HepG2 (cell line): ENCODE data around the gene HSP90AB1. TPM values are rescaled to one million over a fixed set of nuclear protein-coding genes. Genes with fewer than 3 reads are reported as not detected.

ENCODE experiments used
- ATAC-seq: fragments of 200-7000 bp; cut with Tn5 transposase; 3 replicates; pipeline ENCODE4 v1.9.1; 2020; ENCODE audit warnings: mild to moderate bottlenecking, moderate library complexity
- BruUV-seq: library from RNA; stranded (reverse); fragments of 400-500 nt; replicated peaks from 2 replicates; lab custom pipeline; 2021; lab: Mats Ljungman, UMichigan
- CTCF ChIA-PET: fragments of 300-600 bp; formaldehyde crosslinking; extraction: SDS; loops from one replicate; lab custom pipeline; 2021; ENCODE audit warnings: low total read pairs, inconsistent platforms, low intra/inter-chr PET ratio; lab: Yijun Ruan, JAX
- POLR2A ChIA-PET: fragments of 350-600 bp; sonication (Branson Sonifier 250); formaldehyde crosslinking; loops from one replicate; lab custom pipeline; 2020; ENCODE audit warnings: antibody characterized with exemption, inconsistent platforms; lab: Yijun Ruan, JAX
- DNase-seq: peaks from one replicate; pipeline ENCODE4 v3.0.0-alpha.2; 2015; ENCODE audit warnings: low spot score
- FAIRE-seq: peaks from 3 replicates; lab custom pipeline; 2011; peaks lifted over from hg19 to GRCh38; lab: Jason Lieb, UNC
- H2AFZ ChIP-seq: one replicate; pipeline ENCODE4 v1.6.1; 2011; ENCODE audit warnings: low read length, inconsistent platforms
- H3K27ac ChIP-seq: fragments of 300-600 bp; 3 replicates; pipeline ENCODE4 v1.8.0; 2011; ENCODE audit warnings: mixed run types, mild to moderate bottlenecking, mixed read lengths, low read length, inconsistent platforms; ENCODE audit not compliant: insufficient read depth; ENCODE audit errors: extremely low read length
- H3K27me3 ChIP-seq, 2 experiments: fragments of 200-600 bp in 1 of 2; 2 replicates in 1 of 2; 3 replicates in 1 of 2; pipeline versions ENCODE4 v1.6.0 to v1.8.0; 2011; ENCODE audit warnings: low read length in 2 of 2, mild to moderate bottlenecking in 2 of 2, moderate library complexity in 2 of 2, inconsistent platforms in 1 of 2; ENCODE audit not compliant: insufficient read depth in 2 of 2, control insufficient read depth in 1 of 2
- H3K36me3 ChIP-seq, 2 experiments: fragments of 200-600 bp in 1 of 2; replicated peaks in 1 of 2; 2 replicates in 1 of 2; 3 replicates in 1 of 2; pipeline versions ENCODE4 v1.5.1 to v1.8.0; 2011; ENCODE audit warnings: low read length in 2 of 2, inconsistent platforms in 1 of 2; ENCODE audit not compliant: insufficient read depth in 2 of 2, control insufficient read depth in 1 of 2
- H3K4me1 ChIP-seq: 2 replicates; pipeline ENCODE4 v1.5.1; 2012; ENCODE audit warnings: low read length, inconsistent platforms; ENCODE audit not compliant: insufficient read depth
- H3K4me2 ChIP-seq: 2 replicates; pipeline ENCODE4 v1.6.0; 2011; ENCODE audit warnings: low read depth, low read length, inconsistent platforms
- H3K4me3 ChIP-seq, 3 experiments: fragments of 200-600 bp in 1 of 3; sonication (generic), shearing (Covaris generic) in 1 of 3; replicated peaks in 1 of 3; 2 replicates each; pipeline ENCODE4 v1.5.1; 2011 to 2016; ENCODE audit warnings: low read length in 3 of 3, inconsistent platforms in 2 of 3, low read depth in 2 of 3, mild to moderate bottlenecking in 2 of 3, control low read depth in 1 of 3, mixed read lengths in 1 of 3; ENCODE audit not compliant: insufficient read depth in 1 of 3
- H3K79me2 ChIP-seq: one replicate; pipeline ENCODE4 v1.6.1; 2011; ENCODE audit warnings: low read length, inconsistent platforms; ENCODE audit not compliant: insufficient read depth
- H3K9ac ChIP-seq: 2 replicates; pipeline ENCODE4 v1.6.0; 2011; ENCODE audit warnings: mild to moderate bottlenecking, low read depth, low read length, inconsistent platforms; ENCODE audit not compliant: insufficient read depth
- H3K9me3 ChIP-seq: 2 replicates; pipeline ENCODE4 v1.5.1; 2012; ENCODE audit warnings: mild to moderate bottlenecking, low read length
- H4K20me1 ChIP-seq: 2 replicates; pipeline ENCODE4 v1.6.0; 2011; ENCODE audit warnings: inconsistent platforms, mild to moderate bottlenecking, low read length, moderate library complexity; ENCODE audit not compliant: insufficient read depth
- ELF1 ChIP-seq: sonication (generic); formaldehyde crosslinking; IDR thresholded peaks from 2 replicates; pipeline ENCODE4 v1.4.0; 2020; ENCODE audit warnings: missing genetic modification reagents
- KDM5B ChIP-seq: sonication (generic); formaldehyde crosslinking; IDR thresholded peaks from 2 replicates; pipeline ENCODE4 v1.4.0; 2020; ENCODE audit warnings: missing genetic modification reagents, mild to moderate bottlenecking, borderline replicate concordance
- MIER3 ChIP-seq: IDR thresholded peaks from 2 replicates; pipeline ENCODE4 v1.6.1; 2016; ENCODE audit warnings: missing compliant biosample characterization, borderline replicate concordance
- STAT5B ChIP-seq: sonication (generic); formaldehyde crosslinking; IDR thresholded peaks from 2 replicates; pipeline ENCODE4 v1.4.0; 2020; ENCODE audit warnings: missing genetic modification reagents
- YEATS4 ChIP-seq: sonication (generic); formaldehyde crosslinking; IDR thresholded peaks from 2 replicates; pipeline ENCODE4 v1.4.0; 2020; ENCODE audit warnings: missing genetic modification reagents, borderline replicate concordance
- ZMYM4 ChIP-seq: sonication (generic); formaldehyde crosslinking; IDR thresholded peaks from 2 replicates; pipeline ENCODE4 v1.8.1; 2023; ENCODE audit warnings: mild to moderate bottlenecking, missing genetic modification reagents
- WGBS: methylation state at CpG from one replicate; pipeline ENCODE4 v1.1.6; 2017; ENCODE audit warnings: low lambda C conversion rate; 5-methylcytosine and 5-hydroxymethylcytosine counted together
- in situ Hi-C: cut with HindIII; loops from 2 replicates; pipeline ENCODE4 v1.10.0; 2017; ENCODE audit warnings: low pct_unique_long_range_greater_than_20kb; ENCODE audit not compliant: extremely low pct_ligation_motif_present
- intact Hi-C: fragments of 100-400 bp; cut with micrococcal nuclease; formaldehyde crosslinking; loops from one replicate; pipeline ENCODE4 v1.10.0; 2022; ENCODE audit not compliant: unreplicated experiment
- polyA plus RNA-seq, 8 experiments: library from polyadenylated mRNA; depleted of rRNA in 3 of 8; stranded (reverse) in 7 of 8; unstranded in 1 of 8; fragments of >200 nt; fragmentation: Illumina TruSeq in 4 of 8; extraction: Trizol in 4 of 8; gene quantifications; 2 replicates each; pipeline versions ENCODE4 v1.2.1 to v1.2.3, GENCODE V29; 2011 to 2016; ENCODE audit warnings: low read depth in 4 of 8, missing spikeins in 1 of 8, mixed read lengths in 1 of 8; ENCODE audit not compliant: insufficient read depth in 1 of 8
- total RNA-seq, 5 experiments: library from RNA; depleted of rRNA; stranded (reverse); fragments of >200 nt; fragmentation: Illumina TruSeq; extraction: Trizol; gene quantifications; 2 replicates each; pipeline ENCODE4 v1.2.3, GENCODE V29; 2016; ENCODE audit warnings: low read depth in 1 of 5
- TF ChIP-seq, protein P1 (sequence below): sonication (generic); formaldehyde crosslinking; IDR thresholded peaks from 2 replicates; pipeline ENCODE4 v1.8.1; 2022; ENCODE audit warnings: mild to moderate bottlenecking, missing genetic modification reagents

Gene HSP90AB1
- total and polyA plus RNA-seq, 2 of the 13 experiments (the other 11 are each of a cell fraction or from before 2014, with no cell fraction given): 1,325 to 1,472 TPM

DNA sequence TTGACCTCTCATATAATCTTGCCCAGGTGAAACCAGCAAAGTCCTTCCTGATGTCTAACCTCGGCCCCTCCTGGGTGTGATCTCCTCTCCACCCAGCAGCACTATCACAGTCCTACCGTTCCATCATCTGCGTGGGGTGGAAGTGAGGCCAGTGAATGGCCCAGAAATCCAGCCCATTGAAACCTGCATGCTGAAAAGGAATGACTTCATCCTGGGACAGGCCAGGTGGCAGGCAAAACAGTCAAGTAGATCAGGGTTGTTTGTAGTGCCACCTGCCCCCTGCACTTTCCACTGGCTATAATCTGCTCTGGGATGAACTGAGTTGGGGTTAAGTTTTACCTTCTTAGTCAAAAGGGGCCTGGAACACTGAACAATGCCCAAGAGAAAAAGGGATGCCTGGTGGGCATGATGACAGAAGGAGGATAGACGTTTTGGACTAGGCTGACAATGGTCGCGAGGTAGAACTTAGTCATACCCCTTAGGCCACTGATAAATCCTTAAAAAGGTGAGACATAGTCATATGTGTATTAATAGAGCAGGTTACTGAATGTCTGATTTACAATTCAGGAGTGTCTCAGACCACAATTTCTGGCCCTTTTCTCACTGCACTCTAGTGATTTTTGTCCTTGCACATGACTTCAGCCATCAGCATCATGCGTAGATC, 8.1 kb upstream of the HSP90AB1 start:
- H3K9ac ChIP-seq: no peak overlapping the region
- H2AFZ ChIP-seq: no peak overlapping the region
- 60% methylated on average over 7 of the region's 7 CpGs for WGBS
- ChIA-PET POLR2A (no interaction called here), CTCF (interaction anchor here (0.9 to 5.3 kb wide), 3 partner anchors 17 to 143 kb away, joined by 4 to 36 read pairs (median 12); no protein-coding TSS in a partner anchor)
- no peak for TF ChIP-seq MIER3 (CRISPR knock-in tag)
- TF ChIP-seq, protein P1, sequence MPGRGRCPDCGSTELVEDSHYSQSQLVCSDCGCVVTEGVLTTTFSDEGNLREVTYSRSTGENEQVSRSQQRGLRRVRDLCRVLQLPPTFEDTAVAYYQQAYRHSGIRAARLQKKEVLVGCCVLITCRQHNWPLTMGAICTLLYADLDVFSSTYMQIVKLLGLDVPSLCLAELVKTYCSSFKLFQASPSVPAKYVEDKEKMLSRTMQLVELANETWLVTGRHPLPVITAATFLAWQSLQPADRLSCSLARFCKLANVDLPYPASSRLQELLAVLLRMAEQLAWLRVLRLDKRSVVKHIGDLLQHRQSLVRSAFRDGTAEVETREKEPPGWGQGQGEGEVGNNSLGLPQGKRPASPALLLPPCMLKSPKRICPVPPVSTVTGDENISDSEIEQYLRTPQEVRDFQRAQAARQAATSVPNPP (CRISPR knock-in tag): 0 out of 2 replicates have a peak, but pooled peaks have one; percentile 23
- no peak for TF ChIP-seq ZMYM4 (CRISPR knock-in tag)
- no peak for TF ChIP-seq YEATS4
- no peak for TF ChIP-seq KDM5B (CRISPR knock-in tag)
- no peak for TF ChIP-seq STAT5B
- no peak for TF ChIP-seq ELF1
- no peak overlapping the region for H3K27ac ChIP-seq
- ATAC-seq (no peak), DNase-seq (no peak), FAIRE-seq (no peak)
- H3K4me2 ChIP-seq: peak overlapping the region; percentile 90; the same call in 1 of the 2 replicates
- no TSS peak for BruUV-seq
- in situ Hi-C loops: loop anchor here (5.0 kb wide), 1 partner anchor 137 kb away; no protein-coding TSS in a partner anchor
- H4K20me1 ChIP-seq: no peaks in the 10 kb centered on the region
- H3K9me3 ChIP-seq: no peaks in the 10 kb centered on the region
- no peak overlapping the region for H3K4me3 ChIP-seq
- peaks cover 73% of the 10 kb centered on the region for H3K4me1 ChIP-seq
- no peaks in the 10 kb centered on the region for H3K27me3 ChIP-seq
- no peaks in the 10 kb centered on the region for H3K79me2 ChIP-seq
- intact Hi-C loops: loop anchor here (5.0 kb wide), 1 partner anchor 127 kb away; no protein-coding TSS in a partner anchor
- no peaks in the 10 kb centered on the region; a peak in 1 of 5 replicates for H3K36me3 ChIP-seq
